Stimulated activated memory B cell treated with anti-CD40 and anti-IgM and Interleukin-4, amounts not matched to agents 10 μg/mL and 1 μg/mL and 100 μg/mL, for 72 hours (primary cell): ENCODE measurements around the gene RAB18.
"Not testable (repeated sequence)": the region's sequence is repeated elsewhere in the genome, so short reads cannot be mapped to it uniquely, and the experiment has no call there.

Source experiments
- ATAC-seq: fragments of 150-1000 bp; cut with Tn5 transposase; 2 replicates; pipeline ENCODE4 v1.10.0; 2021
- H3K27ac Mint-ChIP-seq: one replicate; pipeline ENCODE4 v1.8.0; 2022; ENCODE audit warnings: mild to moderate bottlenecking, mixed read lengths
- H3K27me3 Mint-ChIP-seq: one replicate; pipeline ENCODE4 v1.8.0; 2022; ENCODE audit warnings: mixed read lengths
- H3K36me3 Mint-ChIP-seq: one replicate; pipeline ENCODE4 v1.8.0; 2022; ENCODE audit warnings: mixed read lengths
- H3K4me1 Mint-ChIP-seq: one replicate; pipeline ENCODE4 v1.8.0; 2022; ENCODE audit warnings: mixed read lengths
- H3K4me3 Mint-ChIP-seq: one replicate; pipeline ENCODE4 v1.8.0; 2022; ENCODE audit warnings: mild to moderate bottlenecking, moderate library complexity, mixed read lengths
- H3K9me3 Mint-ChIP-seq: one replicate; pipeline ENCODE4 v1.8.0; 2022; ENCODE audit warnings: mixed read lengths

Gene RAB18

GRCh38 chr10:27490807-27491206, 13.3 kb upstream of the RAB18 start:
- no peak overlapping the region for H3K4me3 Mint-ChIP-seq
- H3K9me3 Mint-ChIP-seq, result peaks cover 21% of the 10 kb centered on the region
- peaks cover 11% of the 10 kb centered on the region for H3K36me3 Mint-ChIP-seq
- ATAC-seq, result no peak
- H3K27ac Mint-ChIP-seq, result no peak overlapping the region
- no peaks in the 10 kb centered on the region for H3K4me1 Mint-ChIP-seq
- peaks cover 78% of the 10 kb centered on the region for H3K27me3 Mint-ChIP-seq

- no peak overlapping the region for H3K27ac Mint-ChIP-seq
- ATAC-seq, result no peak
- peaks cover 15% of the 10 kb centered on the region for H3K9me3 Mint-ChIP-seq
- no peaks in the 10 kb centered on the region for H3K4me1 Mint-ChIP-seq
- H3K4me3 Mint-ChIP-seq, result no peak overlapping the region
- peaks cover 11% of the 10 kb centered on the region for H3K36me3 Mint-ChIP-seq
- peaks cover 70% of the 10 kb centered on the region for H3K27me3 Mint-ChIP-seq
These were observed 9.8 kb upstream of the RAB18 start for GRCh38 chr10:27494116-27494805.

- Mint-ChIP-seq H3K27ac (no peak overlapping the region), H3K4me3 (no peak overlapping the region), H3K9me3 (peaks cover 6% of the 10 kb centered on the region), H3K27me3 (peaks cover 54% of the 10 kb centered on the region), H3K4me1 (no peaks in the 10 kb centered on the region), H3K36me3 (peaks cover 3% of the 10 kb centered on the region)
- ATAC-seq, result no peak
These were observed 8.0 kb upstream of the RAB18 start for GRCh38 chr10:27496137-27496536.

- Mint-ChIP-seq H3K4me1 (peaks cover 10% of the 10 kb centered on the region), H3K4me3 (no peak overlapping the region), H3K9me3 (peaks cover 2% of the 10 kb centered on the region), H3K36me3 (no peaks in the 10 kb centered on the region), H3K27ac (no peak overlapping the region), H3K27me3 (peaks cover 22% of the 10 kb centered on the region)
- no peak for ATAC-seq
These were observed 4.0 kb upstream of the RAB18 start for GRCh38 chr10:27500096-27500495.

- peaks cover 14% of the 10 kb centered on the region for H3K4me1 Mint-ChIP-seq
- H3K4me3 Mint-ChIP-seq, result no peak overlapping the region
- no peak overlapping the region for H3K27ac Mint-ChIP-seq
- ATAC-seq, result no peak
- peaks cover 2% of the 10 kb centered on the region for H3K9me3 Mint-ChIP-seq
- H3K27me3 Mint-ChIP-seq, result peaks cover 22% of the 10 kb centered on the region
- H3K36me3 Mint-ChIP-seq, result no peaks in the 10 kb centered on the region
These were observed 3.2 kb upstream of the RAB18 start for GRCh38 chr10:27500886-27501285.

GRCh38 chr10:27503498-27504006, 552 bp upstream of the RAB18 start:
- peaks cover 36% of the 10 kb centered on the region for H3K4me1 Mint-ChIP-seq
- ATAC-seq, result no peak

GRCh38 chr10:27504808-27505460, 830 bp downstream of the RAB18 start:
- Mint-ChIP-seq H3K36me3 (peaks cover 17% of the 10 kb centered on the region), H3K27me3 (no peaks in the 10 kb centered on the region), H3K27ac (peak overlapping the region; percentile 94), H3K4me1 (peaks cover 49% of the 10 kb centered on the region), H3K4me3 (peak overlapping the region; percentile 92), H3K9me3 (no peaks in the 10 kb centered on the region)
- ATAC-seq, result no peak

More at GRCh38 chr10:27503498-27504006, 552 bp upstream of the RAB18 start:
- Mint-ChIP-seq H3K27me3 (peaks cover 8% of the 10 kb centered on the region), H3K9me3 (peaks cover under 1% of the 10 kb centered on the region), H3K36me3 (peaks cover 6% of the 10 kb centered on the region), H3K27ac (peak overlapping the region; percentile 94), H3K4me3 (peak overlapping the region; percentile 92)

- not testable (repeated sequence) for ATAC-seq, H3K9me3 Mint-ChIP-seq, H3K27me3 Mint-ChIP-seq
- Mint-ChIP-seq H3K27ac (peak overlapping the region; percentile 94), H3K4me1 (peaks cover 55% of the 10 kb centered on the region), H3K36me3 (peaks cover 23% of the 10 kb centered on the region), H3K4me3 (peak overlapping the region; percentile 58)
These were observed 1.4 kb downstream of the RAB18 start for GRCh38 chr10:27505537-27505936.

GRCh38 chr10:27506280-27506679, 2.2 kb downstream of the RAB18 start:
- Mint-ChIP-seq H3K4me1 (peaks cover 55% of the 10 kb centered on the region), H3K4me3 (peak overlapping the region; percentile 58), H3K27me3 (no peaks in the 10 kb centered on the region), H3K36me3 (peaks cover 25% of the 10 kb centered on the region), H3K9me3 (no peaks in the 10 kb centered on the region), H3K27ac (no peak overlapping the region)
- ATAC-seq, result no peak

GRCh38 chr10:27512548-27512947, 8.4 kb downstream of the RAB18 start:
- no peaks in the 10 kb centered on the region for H3K27me3 Mint-ChIP-seq
- H3K36me3 Mint-ChIP-seq, result peaks cover 58% of the 10 kb centered on the region
- H3K4me3 Mint-ChIP-seq, result no peak overlapping the region
- H3K27ac Mint-ChIP-seq, result no peak overlapping the region
- no peak for ATAC-seq
- no peaks in the 10 kb centered on the region for H3K9me3 Mint-ChIP-seq
- H3K4me1 Mint-ChIP-seq, result peaks cover 45% of the 10 kb centered on the region

GRCh38 chr10:27513451-27514191, 9.5 kb downstream of the RAB18 start:
- H3K36me3 Mint-ChIP-seq, result peaks cover 58% of the 10 kb centered on the region
- no peaks in the 10 kb centered on the region for H3K9me3 Mint-ChIP-seq
- no peak overlapping the region for H3K27ac Mint-ChIP-seq
- no peak overlapping the region for H3K4me3 Mint-ChIP-seq
- no peaks in the 10 kb centered on the region for H3K27me3 Mint-ChIP-seq
- H3K4me1 Mint-ChIP-seq, result peaks cover 47% of the 10 kb centered on the region
- no peak for ATAC-seq

GRCh38 chr10:27514243-27514642, 10.1 kb downstream of the RAB18 start:
- peaks cover 54% of the 10 kb centered on the region for H3K36me3 Mint-ChIP-seq
- no peaks in the 10 kb centered on the region for H3K9me3 Mint-ChIP-seq
- H3K27ac Mint-ChIP-seq, result no peak overlapping the region
- peaks cover 40% of the 10 kb centered on the region for H3K4me1 Mint-ChIP-seq
- ATAC-seq, result no peak
- H3K27me3 Mint-ChIP-seq, result no peaks in the 10 kb centered on the region
- H3K4me3 Mint-ChIP-seq, result no peak overlapping the region

- Mint-ChIP-seq H3K27ac (no peak overlapping the region), H3K4me1 (peaks cover 48% of the 10 kb centered on the region), H3K36me3 (peaks cover 43% of the 10 kb centered on the region), H3K9me3 (no peaks in the 10 kb centered on the region), H3K4me3 (no peak overlapping the region), H3K27me3 (no peaks in the 10 kb centered on the region)
- no peak for ATAC-seq
These were observed 14.2 kb downstream of the RAB18 start for GRCh38 chr10:27518261-27518660.

- Mint-ChIP-seq H3K27me3 (no peaks in the 10 kb centered on the region), H3K9me3 (no peaks in the 10 kb centered on the region), H3K36me3 (peaks cover 51% of the 10 kb centered on the region), H3K4me1 (peaks cover 60% of the 10 kb centered on the region), H3K4me3 (no peak overlapping the region), H3K27ac (no peak overlapping the region)
- no peak for ATAC-seq
These were observed 21.7 kb downstream of the RAB18 start for GRCh38 chr10:27525819-27526218.

- Mint-ChIP-seq H3K27me3 (no peaks in the 10 kb centered on the region), H3K4me3 (no peak overlapping the region), H3K36me3 (peaks cover 52% of the 10 kb centered on the region), H3K27ac (no peak overlapping the region), H3K4me1 (peaks cover 58% of the 10 kb centered on the region), H3K9me3 (no peaks in the 10 kb centered on the region)
- no peak for ATAC-seq
These were observed 22.1 kb downstream of the RAB18 start for GRCh38 chr10:27526242-27526641.
